GM18520 (cell line): ENCODE measurements around the gene MAP3K4.
"Not testable (repeated sequence)": the region's sequence is repeated elsewhere in the genome, so short reads cannot be mapped to it uniquely, and the experiment has no call there.

ENCODE experiments used
- ATAC-seq: cut with Tn5 transposase; IDR thresholded peaks from one replicate; pipeline ENCODE4 v1.9.1; 2021; ENCODE audit not compliant: unreplicated experiment

MAP3K4 gene

GRCh38 chr6:161117308-161117707 lies 125.7 kb downstream of the MAP3K4 start:
- no peak for ATAC-seq

- no peak for ATAC-seq
These were observed 126.4 kb downstream of the MAP3K4 start for GRCh38 chr6:161117942-161118341.

GRCh38 chr6:161123319-161123718 lies 131.8 kb downstream of the MAP3K4 start:
- ATAC-seq: not testable (repeated sequence)

- ATAC-seq: no peak
These were observed 134.0 kb downstream of the MAP3K4 start for GRCh38 chr6:161125591-161125990.

GRCh38 chr6:161127071-161127740 lies 135.6 kb downstream of the MAP3K4 start:
- ATAC-seq: no peak

- no peak for ATAC-seq
These were observed 136.7 kb downstream of the MAP3K4 start for GRCh38 chr6:161128230-161128629.

- ATAC-seq: no peak
These were observed 137.2 kb downstream of the MAP3K4 start for GRCh38 chr6:161128680-161129196.

GRCh38 chr6:161130541-161130940 lies 139.0 kb downstream of the MAP3K4 start:
- no peak for ATAC-seq

GRCh38 chr6:161130967-161131766 lies 139.6 kb downstream of the MAP3K4 start:
- no peak for ATAC-seq

- ATAC-seq: no peak
These were observed 140.8 kb downstream of the MAP3K4 start for GRCh38 chr6:161132384-161132783.

- ATAC-seq: no peak
These were observed 142.4 kb downstream of the MAP3K4 start for GRCh38 chr6:161133963-161134362.

GRCh38 chr6:161134550-161135298 lies 143.2 kb downstream of the MAP3K4 start:
- no peak for ATAC-seq

- no peak for ATAC-seq
These were observed 144.4 kb downstream of the MAP3K4 start for GRCh38 chr6:161135695-161136591.

- ATAC-seq: no peak
These were observed 145.1 kb downstream of the MAP3K4 start for GRCh38 chr6:161136655-161137054.

- no peak for ATAC-seq
These were observed 145.8 kb downstream of the MAP3K4 start for GRCh38 chr6:161137320-161137719.

GRCh38 chr6:161137839-161138542 lies 146.4 kb downstream of the MAP3K4 start:
- no peak for ATAC-seq

GRCh38 chr6:161138543-161139303 lies 147.2 kb downstream of the MAP3K4 start:
- ATAC-seq: no peak

- no peak for ATAC-seq
These were observed 147.8 kb downstream of the MAP3K4 start for GRCh38 chr6:161139304-161139765.
